Fibroblast of gingiva (primary cell): ENCODE measurements around the gene RASGEF1C.

Source experiments
- DNase-seq: peaks from one replicate; pipeline ENCODE4 v3.0.0-alpha.2; 2011; ENCODE audit warnings: low read depth

RASGEF1C gene

DNA sequence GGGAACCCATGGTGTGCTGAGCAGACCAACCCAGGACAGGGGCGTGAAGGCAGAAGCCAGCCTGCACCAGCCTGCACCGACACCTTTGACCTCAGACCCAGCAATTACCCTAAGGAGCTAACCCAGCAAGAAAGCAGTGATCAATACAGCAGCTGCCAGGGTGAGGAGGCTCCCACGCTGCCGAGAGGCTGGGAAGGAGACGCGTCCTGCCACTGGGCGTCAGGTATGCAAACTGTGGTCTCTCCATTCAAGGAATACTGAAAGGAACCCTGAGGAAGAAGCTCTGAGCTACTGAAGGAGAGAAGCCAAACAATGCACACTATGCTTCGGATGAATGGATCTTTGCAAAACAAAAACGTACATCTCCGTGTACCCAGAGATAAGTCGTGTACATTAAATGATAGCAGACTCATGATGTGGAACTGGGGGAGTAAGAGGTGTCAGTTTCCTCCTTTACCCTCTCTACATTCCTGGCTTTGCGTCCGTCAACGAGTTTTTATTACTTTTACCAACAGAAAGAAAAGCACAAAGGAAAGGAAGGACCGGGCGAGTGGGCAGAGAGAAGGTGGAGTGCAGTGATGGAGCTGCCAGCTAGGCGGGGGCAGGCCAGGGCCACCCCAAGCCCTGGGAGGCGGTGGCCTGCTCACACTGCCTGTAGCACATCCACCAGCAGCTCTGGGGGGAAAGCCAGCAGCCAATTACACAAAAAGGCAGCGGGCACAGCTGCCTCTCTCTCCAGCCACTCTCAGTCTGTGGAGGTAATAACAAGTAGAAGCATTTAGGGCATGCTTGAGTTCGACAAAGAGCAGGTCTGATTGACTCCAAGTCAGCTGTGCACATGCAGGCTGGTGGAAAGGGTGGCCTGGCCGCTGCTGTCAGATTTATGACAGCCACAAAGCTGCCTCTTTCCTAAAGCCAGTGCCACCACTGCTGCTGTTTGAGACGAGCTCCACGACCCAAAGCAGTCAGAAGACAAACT lies 29.3 kb downstream of the RASGEF1C start:
- no peak for DNase-seq

DNA sequence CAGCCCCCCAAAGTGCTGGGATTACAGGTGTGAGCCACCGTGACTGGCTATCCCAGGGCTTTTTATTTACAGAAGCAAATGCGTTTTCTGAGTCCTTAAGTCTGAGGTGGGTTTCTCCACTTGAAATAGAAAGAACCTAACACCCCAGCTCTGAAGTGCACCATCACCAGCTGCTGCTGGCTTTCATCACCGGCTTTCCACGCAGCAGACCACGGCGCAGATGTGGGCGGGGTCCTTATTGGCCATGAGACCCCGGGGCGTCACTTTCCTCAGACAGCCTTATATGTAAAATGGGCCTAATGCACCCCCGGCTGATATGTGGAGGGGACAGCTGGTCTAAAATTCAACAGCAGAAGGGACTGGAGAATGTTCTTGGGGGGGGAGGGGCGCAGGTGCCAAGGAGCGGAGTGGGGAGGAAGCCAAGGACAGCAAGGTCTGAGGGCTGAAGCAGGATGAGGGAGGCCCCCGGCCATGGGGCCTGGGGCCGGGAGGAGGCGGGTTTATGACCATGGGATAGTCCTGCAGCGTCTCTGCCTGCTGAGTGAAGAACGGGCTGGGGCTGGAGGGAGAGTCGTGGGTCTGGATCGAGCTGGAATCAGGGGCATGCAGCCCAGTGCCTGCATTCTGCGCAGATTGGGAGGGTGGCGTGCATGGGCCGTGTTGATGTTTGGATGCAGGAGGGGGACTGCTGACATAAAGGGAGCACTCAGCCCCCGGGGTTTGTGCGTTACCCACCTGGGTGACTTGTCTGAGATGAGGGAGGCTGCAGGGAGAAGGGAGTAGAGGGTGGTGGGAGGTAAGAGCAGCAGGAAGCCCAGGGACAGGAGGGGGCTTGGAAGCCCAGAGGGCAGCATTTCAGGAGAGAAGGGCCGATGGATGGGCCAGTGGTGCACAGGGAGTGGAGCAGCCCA lies 30.2 kb downstream of the RASGEF1C start:
- no peak for DNase-seq

DNA sequence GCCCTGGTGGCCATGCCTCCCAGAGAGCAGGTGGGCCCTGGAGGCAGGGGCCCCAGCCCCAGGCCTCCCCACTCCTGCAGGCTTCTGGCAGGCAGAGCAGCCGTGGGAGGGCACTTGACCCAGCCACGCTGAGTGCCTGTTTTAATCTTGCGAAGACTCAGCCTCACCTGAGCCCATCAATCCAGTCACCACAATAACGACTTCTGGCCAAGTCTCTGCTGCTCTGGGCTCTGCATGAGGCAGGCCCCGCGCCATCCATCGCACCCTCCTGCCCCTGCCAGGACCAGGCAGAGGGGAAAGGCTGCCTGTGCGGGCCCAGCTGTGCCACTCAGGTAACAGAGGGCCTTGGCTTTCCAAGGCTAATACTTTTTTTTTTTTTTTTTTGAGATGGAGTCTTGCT lies 32.8 kb downstream of the RASGEF1C start:
- DNase-seq, result no peak

DNA sequence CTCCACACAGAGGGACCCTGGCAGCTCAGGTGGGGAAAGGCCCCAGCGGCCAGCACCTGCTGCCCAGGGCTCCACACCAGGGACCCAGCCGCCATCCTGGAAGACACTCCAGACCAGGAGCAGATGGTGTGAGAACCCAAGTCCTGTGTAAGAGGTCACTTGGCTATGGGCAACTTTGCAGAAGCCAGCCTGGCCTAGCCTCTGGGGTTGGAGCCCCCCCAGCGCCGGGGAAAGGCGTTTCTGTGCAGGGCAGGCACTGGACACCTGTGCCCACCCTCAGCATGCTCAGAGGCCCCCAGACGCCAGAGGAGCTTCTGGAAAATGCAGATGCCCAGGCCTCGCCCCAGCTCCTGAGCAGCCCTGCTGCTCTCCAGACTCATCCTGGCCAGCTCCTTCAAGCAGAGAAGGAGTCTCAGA lies 34.0 kb downstream of the RASGEF1C start:
- DNase-seq, result no peak

DNA sequence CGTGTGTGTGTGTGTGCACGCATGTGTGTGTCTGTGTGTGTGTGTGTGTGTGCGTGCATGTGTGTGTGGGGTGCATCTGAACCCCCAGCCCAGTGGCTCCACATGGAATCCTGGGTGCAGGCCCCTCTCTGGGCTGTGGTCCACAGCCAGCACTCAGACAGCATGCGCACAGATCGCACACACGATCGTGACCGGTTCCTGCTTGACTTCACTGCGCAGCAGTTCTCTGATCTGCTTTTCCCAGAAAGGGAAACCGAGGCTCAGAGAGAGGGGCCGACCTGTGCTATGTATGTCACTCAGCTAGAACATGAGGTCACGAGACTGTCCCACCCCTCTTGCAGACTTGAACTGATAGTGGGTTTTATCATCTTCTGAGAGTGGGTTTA lies 34.4 kb downstream of the RASGEF1C start:
- DNase-seq, result no peak

DNA sequence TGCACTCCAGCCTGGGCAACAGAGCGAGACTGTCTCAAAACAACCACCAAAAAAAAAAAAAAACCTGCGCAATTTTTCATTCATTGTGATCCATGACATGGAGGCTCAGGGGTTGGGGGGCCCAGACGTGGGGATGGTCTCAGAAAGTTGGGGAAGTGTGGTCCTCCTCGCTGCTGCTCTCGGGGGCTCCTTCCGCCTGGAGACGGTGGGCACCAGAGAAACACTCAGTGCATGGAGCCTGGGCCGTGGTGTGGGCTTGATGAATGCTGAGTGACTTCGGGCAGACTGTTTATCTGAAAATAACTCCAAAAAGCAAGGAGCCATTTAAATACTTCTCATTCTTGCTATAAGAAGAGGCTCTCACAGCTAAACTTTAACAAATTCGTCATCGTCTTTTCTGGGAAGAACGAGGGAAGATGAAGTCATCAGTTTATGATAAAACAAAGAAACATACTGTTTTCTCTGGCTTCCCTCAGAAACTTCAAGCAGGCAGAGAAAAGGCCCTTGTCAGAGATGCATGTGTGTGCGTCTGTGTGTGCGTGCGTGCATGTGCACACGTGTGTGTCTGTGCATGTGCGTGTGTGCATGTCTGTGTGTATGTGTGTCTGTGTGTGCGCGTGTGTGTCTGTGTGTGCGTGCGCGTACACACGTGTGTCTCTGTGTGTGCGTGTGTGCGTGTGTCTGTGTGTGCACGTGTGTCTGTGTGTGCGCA lies 35.0 kb downstream of the RASGEF1C start:
- no peak for DNase-seq

DNA sequence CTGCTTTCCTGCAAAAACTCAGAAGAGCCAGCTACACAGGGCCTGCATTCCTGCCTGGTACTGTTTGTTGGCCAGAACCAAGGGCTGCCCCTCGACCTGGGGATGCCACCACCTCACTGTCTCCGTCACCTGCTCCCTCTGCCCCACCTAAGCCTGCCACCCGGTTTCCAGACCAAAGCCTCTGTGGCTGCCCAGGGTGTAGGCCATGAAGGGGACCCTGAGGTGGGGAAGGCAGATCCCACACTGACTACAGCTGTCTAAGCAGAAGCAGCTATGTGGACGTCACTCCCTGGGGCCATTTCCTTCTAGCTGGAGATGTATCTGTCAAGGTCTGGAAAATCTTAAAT lies 35.8 kb downstream of the RASGEF1C start:
- DNase-seq, result no peak

DNA sequence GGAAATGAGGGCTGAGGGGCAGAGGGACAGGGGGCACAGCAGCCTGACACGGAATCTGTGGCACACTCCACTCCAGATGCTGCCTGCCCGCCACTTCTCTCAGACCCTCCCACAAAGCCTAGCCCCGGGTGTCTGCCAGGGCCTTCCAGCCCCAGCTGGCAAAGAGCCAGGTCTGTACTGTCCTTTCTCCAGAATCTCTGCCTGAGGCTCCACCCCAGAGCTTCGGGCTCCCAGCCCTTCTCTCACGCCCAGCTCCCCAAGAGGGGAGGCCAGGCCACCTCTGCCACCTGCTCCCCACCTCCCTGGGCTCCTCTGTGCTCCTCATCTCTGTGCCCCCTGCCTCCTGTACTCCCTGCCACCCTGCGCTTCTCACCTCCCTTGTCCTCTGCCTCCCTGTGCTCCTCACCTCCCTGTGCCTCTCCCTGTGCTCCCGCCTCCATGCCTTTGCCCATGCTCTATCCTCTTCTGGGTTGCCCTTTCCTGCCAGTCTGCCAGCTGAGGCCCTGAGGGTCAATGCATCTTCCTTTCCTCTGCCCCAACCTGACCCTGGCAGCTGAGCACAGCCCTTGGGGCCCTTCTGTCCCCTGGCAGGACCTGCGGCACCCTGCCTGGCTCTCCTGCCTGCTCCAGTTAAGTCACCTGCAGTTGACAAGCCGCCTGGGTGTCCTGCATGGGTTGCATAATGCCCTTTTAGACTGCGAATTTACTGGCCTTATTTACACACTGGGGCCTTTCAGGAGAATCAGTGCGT lies 36.4 kb downstream of the RASGEF1C start:
- no peak for DNase-seq

DNA sequence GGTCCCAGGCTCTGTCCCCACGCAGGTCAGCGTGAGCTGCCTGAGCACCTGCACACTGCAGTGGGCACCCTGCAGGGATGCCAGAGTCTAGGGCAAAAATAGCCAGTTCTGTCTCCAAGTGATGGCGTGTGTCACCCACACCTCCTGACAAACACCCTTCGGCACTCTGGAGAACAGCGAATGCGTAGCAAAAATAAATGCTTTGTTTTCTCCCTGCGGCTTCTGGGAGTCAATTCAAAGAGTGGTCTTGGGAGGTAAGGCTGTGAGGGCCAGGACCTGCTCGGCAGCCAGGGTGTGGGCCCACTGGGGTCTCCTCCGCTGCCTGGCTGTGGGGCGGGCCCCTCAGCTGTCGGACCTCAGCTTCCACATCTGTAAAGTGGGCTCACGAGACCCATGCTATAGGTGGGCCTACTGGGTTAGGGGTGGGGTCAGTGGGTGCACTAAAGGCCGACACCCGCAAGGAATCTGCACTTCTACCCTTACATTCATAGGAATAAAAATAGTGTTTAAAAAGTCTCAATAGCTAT lies 37.4 kb downstream of the RASGEF1C start:
- no peak for DNase-seq

DNA sequence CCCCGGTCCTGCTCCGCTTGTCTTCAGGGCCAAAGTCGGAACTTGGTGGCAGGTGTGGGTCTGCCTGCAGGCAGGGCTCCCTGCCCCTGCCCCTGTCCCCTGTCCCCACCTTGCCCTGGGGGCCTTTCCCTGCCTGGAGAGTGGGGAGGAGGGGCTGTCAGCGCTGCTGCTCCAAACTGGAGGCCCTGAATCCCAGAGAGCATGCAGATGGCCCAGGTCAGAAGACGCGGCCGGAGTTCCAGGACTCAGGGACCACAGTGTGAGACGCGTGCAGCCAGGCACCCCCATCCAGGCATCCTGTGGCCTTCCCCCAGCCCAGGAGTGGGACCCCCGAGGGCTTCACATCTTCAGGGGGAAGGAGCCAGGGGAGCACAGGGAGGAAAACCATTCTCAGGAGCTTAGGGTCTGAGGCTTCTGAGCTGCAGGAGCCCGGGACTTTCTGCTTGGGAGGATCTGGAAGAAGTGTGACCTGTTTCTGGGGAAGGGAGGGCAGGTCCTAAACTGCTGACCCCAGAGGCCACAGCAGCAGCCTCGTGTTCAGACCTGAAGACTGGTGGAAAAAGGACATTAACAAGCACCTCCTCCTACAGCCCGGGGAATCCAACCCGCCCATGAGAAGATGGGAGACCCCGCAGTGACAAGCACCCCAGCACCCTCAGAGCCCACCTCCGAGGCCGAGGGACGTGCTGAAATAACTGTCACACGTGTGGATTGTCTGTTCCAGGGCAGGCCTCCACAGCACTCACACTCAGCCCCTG lies 38.0 kb downstream of the RASGEF1C start:
- DNase-seq, result no peak

DNA sequence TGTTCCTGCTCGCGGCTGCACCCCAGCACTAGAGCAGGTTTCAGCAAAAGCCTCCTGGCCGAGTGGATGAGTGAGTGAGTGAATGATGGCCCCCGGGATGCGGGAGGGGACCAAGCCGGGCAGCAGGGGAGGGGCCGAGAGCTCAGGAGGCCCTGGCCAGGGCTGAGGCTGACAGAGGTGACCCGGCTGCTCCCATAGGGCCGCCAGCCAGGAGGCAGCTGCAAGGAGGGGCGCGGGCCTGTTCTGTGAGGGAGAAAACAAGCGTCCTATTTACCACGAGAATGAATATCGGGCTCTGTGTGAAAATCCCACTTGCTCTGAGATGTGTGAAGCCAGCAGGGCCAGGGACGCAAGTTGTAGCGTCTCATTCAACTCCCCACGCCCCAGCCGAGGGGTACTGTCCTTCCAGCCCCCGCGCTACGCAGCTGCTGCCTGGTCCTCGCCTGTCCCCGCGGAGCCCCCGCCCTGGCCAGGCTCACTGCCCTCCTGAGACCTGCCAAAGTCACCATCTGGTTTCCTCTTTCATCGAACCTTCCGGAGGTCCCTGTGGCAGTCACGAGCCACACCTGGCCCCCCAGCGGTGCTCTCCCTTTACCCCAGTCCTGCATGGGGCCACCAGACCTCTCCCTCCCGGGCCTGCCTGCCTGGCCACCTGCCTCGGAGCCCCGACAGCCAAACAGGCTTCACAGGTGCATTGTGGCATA lies 38.8 kb downstream of the RASGEF1C start:
- DNase-seq, result no peak

DNA sequence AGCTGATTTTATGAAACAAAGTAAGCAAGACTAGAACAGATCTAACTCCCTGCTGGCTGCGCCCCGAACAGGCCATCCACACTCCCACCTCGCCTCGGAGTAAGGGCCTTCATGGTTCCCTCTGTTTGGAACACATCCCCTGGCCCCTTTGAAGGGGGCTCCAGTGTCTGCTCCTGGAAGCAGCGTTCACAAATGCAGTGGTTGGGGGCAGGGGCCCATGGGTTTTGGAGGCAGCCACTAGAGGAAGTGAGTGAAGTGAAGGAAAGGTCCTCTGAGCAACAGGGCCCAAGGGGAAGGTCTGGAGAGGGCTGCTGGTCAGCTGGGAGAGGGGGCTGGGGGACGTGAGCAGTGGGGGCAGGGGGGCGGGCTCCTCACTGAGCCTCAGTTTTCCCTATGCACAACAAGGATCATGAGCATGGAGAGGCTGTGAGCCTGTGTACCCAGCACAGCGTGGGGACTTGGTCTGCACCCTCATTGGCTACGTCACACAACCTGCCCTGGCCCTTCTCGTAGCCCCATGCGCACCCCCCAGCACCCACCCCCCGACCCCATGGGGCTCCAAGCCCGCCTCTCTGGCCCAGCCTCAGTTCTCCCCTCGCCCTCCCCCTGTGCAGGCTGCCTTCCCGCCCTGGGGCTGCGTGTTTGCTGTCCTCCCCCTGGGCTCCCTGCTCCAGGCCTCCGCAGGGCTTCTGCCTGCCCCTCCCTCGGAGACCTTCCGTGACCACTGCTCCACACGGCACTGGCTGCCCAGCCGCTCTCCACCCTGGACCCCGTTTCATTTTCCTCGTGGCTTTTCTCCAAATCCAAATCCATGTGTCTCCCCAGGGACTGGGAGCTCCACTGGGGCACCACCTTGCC lies 39.5 kb downstream of the RASGEF1C start:
- no peak for DNase-seq

DNA sequence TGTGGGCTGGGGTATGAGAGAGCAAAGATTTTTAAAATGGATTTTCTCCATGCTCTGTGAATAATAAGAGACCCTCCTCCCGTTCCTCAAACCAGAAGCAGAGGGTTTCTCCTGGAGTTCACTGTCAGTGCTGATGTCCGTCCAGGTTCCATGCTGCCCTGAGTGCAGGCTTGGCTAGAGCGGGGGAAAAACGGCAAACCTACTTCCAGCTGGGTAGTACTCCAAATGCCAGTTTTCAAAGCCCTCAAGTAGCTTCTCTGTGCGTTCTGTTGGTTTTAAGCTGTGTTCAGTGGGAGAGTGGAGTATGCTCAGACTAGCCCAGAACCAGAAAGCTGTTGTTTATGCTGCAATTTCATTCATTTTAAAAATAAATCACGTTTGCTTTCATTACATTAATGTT lies 40.3 kb downstream of the RASGEF1C start:
- no peak for DNase-seq

DNA sequence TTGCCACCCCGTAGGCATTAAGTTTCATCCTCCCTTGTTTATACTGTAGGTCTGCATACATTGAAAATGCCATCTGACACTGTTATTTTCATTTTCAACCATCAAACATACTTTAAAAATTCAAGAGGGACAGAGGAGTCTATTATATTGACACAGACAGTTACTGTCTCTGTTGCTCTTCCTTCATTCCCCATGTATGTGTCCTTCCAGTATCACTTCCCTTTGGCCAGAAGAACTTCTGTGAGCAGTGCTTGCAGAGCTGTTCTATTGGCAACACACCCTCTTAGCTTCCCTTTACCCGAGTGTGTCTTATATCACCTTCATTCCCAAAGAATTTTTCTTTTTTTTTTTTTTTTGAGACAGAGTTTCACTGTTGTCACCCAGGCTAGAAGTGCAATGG lies 42.8 kb downstream of the RASGEF1C start:
- no peak for DNase-seq

DNA sequence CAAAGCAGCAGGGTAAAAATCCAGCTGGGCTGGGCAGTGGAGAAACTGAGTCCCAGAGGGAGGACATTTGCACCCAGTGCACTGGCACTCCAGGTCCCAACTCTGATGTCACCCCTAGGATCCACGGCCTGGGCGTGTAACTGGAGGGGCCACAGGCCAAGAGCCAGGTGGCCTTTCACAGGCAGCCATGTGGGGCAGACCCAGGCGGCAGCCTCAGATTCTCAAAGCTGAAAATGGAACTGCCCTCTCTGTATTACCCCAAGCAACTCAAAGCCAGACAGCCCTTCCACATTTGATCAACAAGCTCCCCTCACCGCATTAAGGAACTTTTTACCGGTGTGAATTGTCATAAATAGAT lies 46.7 kb downstream of the RASGEF1C start:
- DNase-seq, result no peak

DNA sequence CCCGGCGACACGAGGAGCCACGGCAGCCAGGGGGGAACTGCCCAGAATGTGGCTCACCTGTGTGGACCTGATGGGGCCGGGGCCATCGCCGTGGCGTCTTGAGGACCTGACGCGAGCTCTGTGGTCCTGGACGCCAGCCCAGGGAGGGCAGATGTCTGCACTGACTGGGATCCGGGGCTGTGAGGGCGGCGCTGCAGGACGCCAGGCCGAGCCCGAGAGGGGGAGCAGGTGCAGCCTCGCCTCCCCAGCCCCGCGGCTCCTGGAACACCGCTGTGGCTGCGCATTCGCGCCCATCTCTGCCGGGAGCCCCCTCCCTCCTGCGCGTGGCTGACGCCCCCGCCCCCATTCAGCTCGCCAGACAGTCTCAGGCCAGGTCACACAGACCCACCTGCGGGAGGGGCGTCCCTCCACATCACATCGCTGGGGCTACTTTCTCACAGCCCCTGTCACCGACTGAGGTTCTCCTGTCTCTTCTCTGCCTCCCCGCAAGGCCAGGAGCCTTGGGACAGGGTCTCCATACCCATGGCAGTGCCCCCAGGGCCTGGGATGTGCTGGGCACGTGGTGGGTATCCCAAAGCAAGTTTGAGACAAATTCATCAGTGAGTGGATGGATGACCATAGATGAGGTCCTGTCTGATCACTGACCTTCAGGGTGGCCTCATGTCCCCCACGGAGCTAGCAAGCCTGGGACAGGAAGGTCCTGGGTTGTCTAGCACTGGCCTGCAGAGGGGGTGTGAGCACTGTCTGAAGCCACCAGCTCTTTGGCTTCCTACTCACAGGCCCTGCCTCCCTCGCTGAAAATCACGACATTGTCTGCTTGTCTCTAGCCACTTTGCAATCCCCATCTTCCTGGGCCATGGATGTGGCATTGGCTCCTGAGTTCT lies 47.3 kb downstream of the RASGEF1C start:
- DNase-seq, result no peak

DNA sequence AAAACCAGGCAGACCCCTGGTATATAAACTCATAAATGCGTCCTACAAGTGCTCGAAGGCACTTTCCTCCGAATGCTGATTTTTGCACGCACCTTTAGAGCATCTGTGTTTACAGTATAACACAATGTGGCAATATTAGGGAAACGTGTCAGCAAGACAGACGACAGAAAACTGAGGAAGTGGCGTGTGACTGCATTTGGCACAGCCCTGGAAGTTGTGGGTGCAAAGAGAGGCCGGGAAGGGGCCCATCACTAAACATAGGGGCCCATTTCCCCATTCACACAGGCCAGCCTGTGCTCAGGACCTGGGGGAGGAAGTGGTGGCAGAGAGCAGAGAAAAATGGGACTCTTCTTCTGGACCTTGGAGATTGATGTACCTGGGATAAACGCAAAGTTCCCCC lies 48.2 kb downstream of the RASGEF1C start:
- DNase-seq, result no peak

DNA sequence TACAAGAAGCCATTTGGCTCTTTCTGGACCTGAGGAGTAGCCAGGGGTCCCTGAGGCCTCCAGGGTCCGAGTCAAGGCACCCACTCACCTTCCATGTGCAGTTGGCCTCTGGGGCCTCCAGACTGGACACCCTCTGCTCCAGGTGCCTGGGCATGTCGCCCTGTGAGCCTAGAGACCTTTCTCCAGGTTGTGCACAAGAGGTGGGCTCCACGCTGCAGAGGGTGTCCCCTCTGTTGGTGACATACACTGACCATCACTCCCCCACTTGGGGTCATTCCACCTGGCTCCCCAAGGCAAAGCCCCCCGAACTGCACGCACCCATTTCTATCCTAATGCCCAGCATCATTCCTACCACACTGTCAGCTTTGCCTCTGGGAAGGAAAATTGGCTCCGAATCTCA lies 48.8 kb downstream of the RASGEF1C start:
- DNase-seq, result no peak
